H1 (cell line): ENCODE measurements around the gene PROM2.

ENCODE experiments used
- BRCA1 ChIP-seq: IDR thresholded peaks from 2 replicates; pipeline ENCODE4 v1.6.1; 2012; ENCODE audit warnings: low read depth, low read length, improper control_type of control experiment
- CTCF ChIP-seq, 3 experiments: IDR thresholded peaks; 1 replicate in 2 of 3; 2 replicates in 1 of 3; pipeline versions ENCODE4 v1.5.1 to v1.6.1; 2011; ENCODE audit warnings: low read length in 3 of 3, mild to moderate bottlenecking in 3 of 3, inconsistent platforms in 2 of 3, low read depth in 1 of 3, moderate library complexity in 1 of 3; ENCODE audit not compliant: insufficient read depth in 1 of 3; ENCODE audit errors: control extremely low read depth in 1 of 3
- JUN ChIP-seq: IDR thresholded peaks from 2 replicates; pipeline ENCODE4 v1.6.1; 2011; ENCODE audit warnings: low read depth, mild to moderate bottlenecking, improper control_type of control experiment, low read length
- JUND ChIP-seq: IDR thresholded peaks from 2 replicates; pipeline ENCODE4 v1.6.1; 2011; ENCODE audit warnings: mild to moderate bottlenecking, improper control_type of control experiment, low read length
- KDM1A ChIP-seq: fragments of 200-600, 300-600 bp; sonication (generic); IDR thresholded peaks from 2 replicates; pipeline ENCODE4 v1.7.1; 2016; ENCODE audit warnings: mild to moderate bottlenecking, low read length, borderline replicate concordance
- POLR2A ChIP-seq, 2 experiments: IDR thresholded peaks; 1 replicate in 1 of 2; 2 replicates in 1 of 2; pipeline ENCODE4 v1.6.1; 2011; ENCODE audit warnings: low read depth in 2 of 2, low read length in 2 of 2, mild to moderate bottlenecking in 2 of 2; ENCODE audit errors: control extremely low read depth in 1 of 2
- POLR2AphosphoS5 ChIP-seq: IDR thresholded peaks from 2 replicates; pipeline ENCODE4 v1.6.1; 2011; ENCODE audit warnings: low read depth, low read length
- RAD21 ChIP-seq, 2 experiments: IDR thresholded peaks in 1 of 2; conservative IDR thresholded peaks in 1 of 2; 2 replicates each; pipeline ENCODE4 v1.6.1; 2011; ENCODE audit warnings: low read depth in 2 of 2, low read length in 2 of 2, improper control_type of control experiment in 1 of 2, inconsistent platforms in 1 of 2, mild to moderate bottlenecking in 1 of 2, moderate library complexity in 1 of 2
- RBBP5 ChIP-seq: IDR thresholded peaks from 2 replicates; pipeline ENCODE4 v1.7.1; 2012; ENCODE audit warnings: low read depth, mild to moderate bottlenecking, inconsistent platforms, low read length, moderate library complexity, borderline replicate concordance
- RFX5 ChIP-seq: IDR thresholded peaks from 2 replicates; pipeline ENCODE4 v1.6.1; 2011; ENCODE audit warnings: low read depth, low read length, improper control_type of control experiment, borderline replicate concordance
- SAP30 ChIP-seq: fragments of 300-600 bp; sonication (generic); IDR thresholded peaks from 2 replicates; pipeline ENCODE4 v1.7.1; 2012; ENCODE audit warnings: low read length, moderate library complexity, mild to moderate bottlenecking, inconsistent platforms; ENCODE audit not compliant: insufficient read depth, insufficient replicate concordance
- TCF12 ChIP-seq: IDR thresholded peaks from 2 replicates; pipeline ENCODE4 v1.6.1; 2011; ENCODE audit warnings: low read depth, mild to moderate bottlenecking, low read length
- TF ChIP-seq, protein P1 (sequence below): IDR thresholded peaks from 2 replicates; pipeline ENCODE4 v1.6.1; 2012; ENCODE audit warnings: inconsistent platforms
- TF ChIP-seq, protein P2 (sequence below): IDR thresholded peaks from 2 replicates; pipeline ENCODE4 v1.6.1; 2011; ENCODE audit warnings: low read length, improper control_type of control experiment

DNA sequence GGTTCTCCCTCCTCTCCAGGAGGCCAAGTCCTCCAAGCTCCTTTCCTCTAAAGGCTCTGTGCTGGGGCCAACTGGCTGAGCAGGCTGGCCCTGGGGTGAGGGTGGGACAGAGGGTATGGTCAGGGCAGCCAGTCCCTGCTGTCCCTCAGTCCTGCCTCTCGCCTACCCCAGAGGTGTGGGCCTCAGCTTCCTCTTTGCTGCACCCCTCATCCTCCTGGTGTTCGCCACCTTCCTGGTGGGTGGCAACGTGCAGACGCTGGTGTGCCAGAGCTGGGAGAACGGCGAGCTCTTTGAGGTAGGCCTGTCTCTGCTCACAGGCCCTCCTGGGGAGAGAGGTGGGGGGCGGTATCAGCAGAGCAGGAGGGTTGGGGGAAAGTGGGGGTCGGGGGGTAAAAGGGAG lies 6.8 kb downstream of the PROM2 start:
- TF ChIP-seq POLR2A (IDR thresholded peaks at IDR 0.05; ENCODE audit: control extremely low read depth in 1 of 2, low read depth in 2 of 2, low read length in 2 of 2) (no peak), CTCF (IDR thresholded peaks at IDR 0.05; ENCODE audit: control extremely low read depth in 1 of 3, insufficient read depth in 1 of 3, low read depth in 1 of 3, low read length in 3 of 3) (no peak), KDM1A (no peak), RBBP5 (no peak), RAD21 (IDR thresholded peaks at IDR 0.05 in 1 of 2, conservative IDR thresholded peaks at IDR 0.05 in 1 of 2; ENCODE audit: low read depth in 2 of 2, low read length in 2 of 2) (no peak), JUN (no peak), RFX5 (no peak), SAP30 (no peak), TCF12 (no peak), JUND (no peak), BRCA1 (no peak), POLR2AphosphoS5 (no peak)
- TF ChIP-seq, protein P1, sequence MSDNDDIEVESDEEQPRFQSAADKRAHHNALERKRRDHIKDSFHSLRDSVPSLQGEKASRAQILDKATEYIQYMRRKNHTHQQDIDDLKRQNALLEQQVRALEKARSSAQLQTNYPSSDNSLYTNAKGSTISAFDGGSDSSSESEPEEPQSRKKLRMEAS, result no peak
- TF ChIP-seq, protein P2, sequence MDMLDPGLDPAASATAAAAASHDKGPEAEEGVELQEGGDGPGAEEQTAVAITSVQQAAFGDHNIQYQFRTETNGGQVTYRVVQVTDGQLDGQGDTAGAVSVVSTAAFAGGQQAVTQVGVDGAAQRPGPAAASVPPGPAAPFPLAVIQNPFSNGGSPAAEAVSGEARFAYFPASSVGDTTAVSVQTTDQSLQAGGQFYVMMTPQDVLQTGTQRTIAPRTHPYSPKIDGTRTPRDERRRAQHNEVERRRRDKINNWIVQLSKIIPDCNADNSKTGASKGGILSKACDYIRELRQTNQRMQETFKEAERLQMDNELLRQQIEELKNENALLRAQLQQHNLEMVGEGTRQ, result no peak
